ENCODE measurements around the gene CHST6. TPM values are rescaled to one million over a fixed set of nuclear protein-coding genes. Genes with fewer than 3 reads are reported as not detected.

Gene CHST6
- total and polyA plus RNA-seq, 2 donors from 2014 or later, result 0.04 to 0.79 TPM

- no peak for TF ChIP-seq CTCF (IDR thresholded peaks at IDR 0.05; ENCODE audit: borderline replicate concordance, extremely low read depth, insufficient read depth)
- Histone ChIP-seq H3K36me3 (ENCODE audit: control insufficient read depth in 2 of 3, insufficient read depth in 3 of 3, low read length in 3 of 3) (no peaks in the 10 kb centered on the region), H3K9ac (ENCODE audit: low read length in 3 of 3) (no peak overlapping the region), H3K9me3 (ENCODE audit: control insufficient read depth in 2 of 3, insufficient read depth in 1 of 3, low read length in 3 of 3) (no peaks in the 10 kb centered on the region), H3K27ac (ENCODE audit: low read depth in 2 of 2, low read length in 2 of 2) (no peak overlapping the region), H3K27me3 (ENCODE audit: control insufficient read depth, insufficient read depth, low read length) (no peaks in the 10 kb centered on the region), H3K4me3 (ENCODE audit: low read length in 3 of 3) (no peak overlapping the region), H3K4me1 (ENCODE audit: control insufficient read depth in 2 of 3, insufficient read depth in 2 of 3, low read depth in 1 of 3, low read length in 3 of 3) (no peaks in the 10 kb centered on the region)
- peak in 3 of 5 donors; percentile 51 to 58 (median 56) for DNase-seq
- intact Hi-C loops (cut with DNase I), result no loop called here
- FAIRE-seq, result no peak
These were observed 19.8 kb downstream of the CHST6 start for GRCh38 chr16:75475420-75475847.

- H3K27me3 ChIP-seq (ENCODE audit: control insufficient read depth, insufficient read depth, low read length), result no peaks in the 10 kb centered on the region
- H3K9ac ChIP-seq (ENCODE audit: low read length in 3 of 3), result no peak overlapping the region
- H3K4me3 ChIP-seq (ENCODE audit: low read length in 3 of 3), result no peak overlapping the region
- H3K4me1 ChIP-seq (ENCODE audit: control insufficient read depth in 2 of 3, insufficient read depth in 2 of 3, low read depth in 1 of 3, low read length in 3 of 3), result no peaks in the 10 kb centered on the region
- no peaks in the 10 kb centered on the region for H3K9me3 ChIP-seq (ENCODE audit: control insufficient read depth in 2 of 3, insufficient read depth in 1 of 3, low read length in 3 of 3)
- H3K36me3 ChIP-seq (ENCODE audit: control insufficient read depth in 2 of 3, insufficient read depth in 3 of 3, low read length in 3 of 3), result no peaks in the 10 kb centered on the region
- intact Hi-C loops (cut with DNase I), result loop anchor here (5.0 kb wide), 1 partner anchor 289 kb away; no protein-coding TSS in a partner anchor
- FAIRE-seq (no peak), DNase-seq (peak in 1 of 5 donors; percentile 36)
- H3K27ac ChIP-seq (ENCODE audit: low read depth in 2 of 2, low read length in 2 of 2), result no peak overlapping the region
- no peak for TF ChIP-seq CTCF (IDR thresholded peaks at IDR 0.05; ENCODE audit: borderline replicate concordance, extremely low read depth, insufficient read depth)
These were observed 22.0 kb downstream of the CHST6 start for GRCh38 chr16:75472908-75473877.

- Histone ChIP-seq H3K27ac (ENCODE audit: low read depth in 2 of 2, low read length in 2 of 2) (no peak overlapping the region), H3K4me1 (ENCODE audit: control insufficient read depth in 2 of 3, insufficient read depth in 2 of 3, low read depth in 1 of 3, low read length in 3 of 3) (no peaks in the 10 kb centered on the region), H3K36me3 (ENCODE audit: control insufficient read depth in 2 of 3, insufficient read depth in 3 of 3, low read length in 3 of 3) (no peaks in the 10 kb centered on the region), H3K9me3 (ENCODE audit: control insufficient read depth in 2 of 3, insufficient read depth in 1 of 3, low read length in 3 of 3) (no peaks in the 10 kb centered on the region), H3K27me3 (ENCODE audit: control insufficient read depth, insufficient read depth, low read length) (no peaks in the 10 kb centered on the region), H3K9ac (ENCODE audit: low read length in 3 of 3) (no peak overlapping the region), H3K4me3 (ENCODE audit: low read length in 3 of 3) (no peak overlapping the region)
- TF ChIP-seq CTCF (IDR thresholded peaks at IDR 0.05; ENCODE audit: borderline replicate concordance, extremely low read depth, insufficient read depth), result peak; percentile 74
- DNase-seq (peak in 4 of 5 donors; percentile 54 to 80 (median 66)), FAIRE-seq (peak; percentile 23)
- intact Hi-C loops (cut with DNase I), result loop anchor here (5.0 kb wide), 1 partner anchor 290 kb away; no protein-coding TSS in a partner anchor
These were observed 23.3 kb downstream of the CHST6 start for GRCh38 chr16:75471723-75472633.
